ENCODE data around the gene ACOXL.

- TF ChIP-seq EZH2 (IDR thresholded peaks at IDR 0.05; ENCODE audit: insufficient read depth, poor library complexity, severe bottlenecking) (no peak), EZH2phosphoT487 (IDR thresholded peaks at IDR 0.05; ENCODE audit: insufficient read depth, low read depth) (no peak)
These were observed 144.9 kb downstream of the ACOXL start for GRCh38 chr2:110877031-110877827.
